OCI-LY3 (cell line): Measurements from ENCODE around the gene NCMAP.
A peak's percentile ranks its signal among the peaks of the same experiment; 100 is the strongest.

ENCODE experiments used
- EZH2phosphoT487 ChIP-seq: fragments of 200-600 bp; shearing (Covaris generic); IDR thresholded peaks from 2 replicates; pipeline ENCODE4 v1.6.1; 2018; ENCODE audit warnings: antibody characterized with exemption, mixed run types, low read depth
- TF ChIP-seq, protein P1 (sequence below): fragments of 200-600, 300-600 bp; sonication (generic); IDR thresholded peaks from 2 replicates; pipeline ENCODE4 v1.5.1; 2014; ENCODE audit warnings: antibody characterized with exemption, low read length, low read depth

DNA sequence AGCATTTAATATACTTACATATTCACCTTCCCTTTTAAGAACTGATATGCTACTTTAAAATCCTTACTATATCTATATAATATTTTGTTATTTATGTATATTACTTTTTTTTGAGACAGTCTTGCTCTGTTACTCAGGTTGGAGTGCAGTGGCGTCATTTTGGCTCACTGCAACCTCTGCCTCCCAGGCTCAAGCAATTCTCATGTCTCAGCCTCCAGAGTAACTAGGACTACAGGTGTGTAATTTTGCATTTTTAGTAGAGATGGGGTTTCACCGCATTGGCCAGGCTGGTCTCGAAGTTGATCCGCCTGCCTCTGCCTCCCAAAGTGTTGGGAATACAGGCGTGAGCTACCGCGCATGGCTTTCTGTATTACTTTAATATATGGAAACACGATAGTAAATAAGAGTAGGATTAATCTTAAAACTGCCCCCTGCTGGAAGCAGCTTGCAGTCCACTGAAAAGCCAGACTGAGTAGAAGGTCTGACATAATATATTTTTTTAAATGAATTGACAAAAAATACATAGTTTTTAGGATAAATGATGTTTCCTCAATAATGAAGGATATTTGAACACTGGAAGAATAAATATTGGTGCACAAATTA, 28.8 kb upstream of the NCMAP start:
- TF ChIP-seq, protein P1, sequence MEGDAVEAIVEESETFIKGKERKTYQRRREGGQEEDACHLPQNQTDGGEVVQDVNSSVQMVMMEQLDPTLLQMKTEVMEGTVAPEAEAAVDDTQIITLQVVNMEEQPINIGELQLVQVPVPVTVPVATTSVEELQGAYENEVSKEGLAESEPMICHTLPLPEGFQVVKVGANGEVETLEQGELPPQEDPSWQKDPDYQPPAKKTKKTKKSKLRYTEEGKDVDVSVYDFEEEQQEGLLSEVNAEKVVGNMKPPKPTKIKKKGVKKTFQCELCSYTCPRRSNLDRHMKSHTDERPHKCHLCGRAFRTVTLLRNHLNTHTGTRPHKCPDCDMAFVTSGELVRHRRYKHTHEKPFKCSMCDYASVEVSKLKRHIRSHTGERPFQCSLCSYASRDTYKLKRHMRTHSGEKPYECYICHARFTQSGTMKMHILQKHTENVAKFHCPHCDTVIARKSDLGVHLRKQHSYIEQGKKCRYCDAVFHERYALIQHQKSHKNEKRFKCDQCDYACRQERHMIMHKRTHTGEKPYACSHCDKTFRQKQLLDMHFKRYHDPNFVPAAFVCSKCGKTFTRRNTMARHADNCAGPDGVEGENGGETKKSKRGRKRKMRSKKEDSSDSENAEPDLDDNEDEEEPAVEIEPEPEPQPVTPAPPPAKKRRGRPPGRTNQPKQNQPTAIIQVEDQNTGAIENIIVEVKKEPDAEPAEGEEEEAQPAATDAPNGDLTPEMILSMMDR = peak; percentile 48
- TF ChIP-seq EZH2phosphoT487 = no peak
